GM12878 (cell line): ENCODE data around the gene RNF126. TPM values are rescaled to one million over a fixed set of nuclear protein-coding genes. Genes with fewer than 3 reads are reported as not detected.

Experiments
- ATAC-seq: fragments of 200-7000 bp; cut with Tn5 transposase; 3 replicates; pipeline ENCODE4 v1.9.1; 2020; ENCODE audit warnings: mild to moderate bottlenecking, moderate library complexity
- BruUV-seq: library from RNA; stranded (reverse); fragments of 400-500 nt; replicated peaks from 2 replicates; lab custom pipeline; 2021; lab: Mats Ljungman, UMichigan
- CTCF ChIA-PET: fragments of 300-600 bp; sonication (Branson Sonifier 250); formaldehyde crosslinking; extraction: SDS; loops from one replicate; lab custom pipeline; 2021; ENCODE audit warnings: inconsistent platforms; lab: Yijun Ruan, JAX
- POLR2A ChIA-PET: fragments of 350-600 bp; formaldehyde crosslinking; extraction: SDS; loops from one replicate; lab custom pipeline; 2021; ENCODE audit warnings: inconsistent platforms; lab: Charles Lee
- RAD21 ChIA-PET: fragments of 300-600 bp; sonication (Branson Sonifier 250); formaldehyde crosslinking; loops from one replicate; lab custom pipeline; 2023; ENCODE audit warnings: antibody characterized with exemption; ENCODE audit not compliant: unreplicated experiment; lab: Charles Lee
- SMC1A ChIA-PET: fragments of 300-600 bp; sonication (Branson Sonifier 250); formaldehyde crosslinking; loops from one replicate; lab custom pipeline; 2023; ENCODE audit not compliant: unreplicated experiment, uncharacterized antibody; lab: Charles Lee
- DNase-seq: peaks from one replicate; pipeline ENCODE4 v3.0.0-alpha.2; 2011; ENCODE audit warnings: low read depth, low spot score
- FAIRE-seq: peaks from 3 replicates; lab custom pipeline; 2011; peaks lifted over from hg19 to GRCh38; lab: Jason Lieb, UNC
- H2AFZ ChIP-seq: 2 replicates; pipeline ENCODE4 v1.6.0; 2011; ENCODE audit warnings: low read depth, low read length, control low read depth; ENCODE audit not compliant: control insufficient read depth
- H3K27ac ChIP-seq: 2 replicates; pipeline ENCODE4 v1.5.1; 2011; ENCODE audit warnings: control low read depth; ENCODE audit not compliant: control insufficient read depth, insufficient read depth
- H3K27me3 ChIP-seq, 2 experiments: replicated peaks in 1 of 2; 2 replicates each; pipeline versions ENCODE4 v1.6.0 to v1.6.1; 2011; ENCODE audit warnings: low read length in 1 of 2; ENCODE audit not compliant: control insufficient read depth in 2 of 2, insufficient read depth in 2 of 2
- H3K36me3 ChIP-seq, 2 experiments: 2 replicates each; pipeline ENCODE4 v1.5.1; 2011; ENCODE audit warnings: low read length in 1 of 2; ENCODE audit not compliant: control insufficient read depth in 2 of 2, insufficient read depth in 2 of 2
- H3K4me1 ChIP-seq: 2 replicates; pipeline ENCODE4 v1.6.1; 2011; ENCODE audit warnings: mild to moderate bottlenecking, low read length, moderate library complexity, mixed read lengths; ENCODE audit not compliant: control insufficient read depth, insufficient read depth
- H3K4me2 ChIP-seq: 2 replicates; pipeline ENCODE4 v1.6.0; 2011; ENCODE audit warnings: control low read depth; ENCODE audit not compliant: control insufficient read depth, insufficient read depth
- H3K4me3 ChIP-seq: fragments of 200-600 bp; sonication (generic); 2 replicates; pipeline ENCODE4 v1.5.1; 2016
- H3K79me2 ChIP-seq: 2 replicates; pipeline ENCODE4 v1.6.0; 2011; ENCODE audit warnings: low read length; ENCODE audit not compliant: control insufficient read depth, insufficient read depth
- H3K9ac ChIP-seq: 2 replicates; pipeline ENCODE4 v1.8.0; 2011; ENCODE audit warnings: low read length, control low read depth, mixed read lengths; ENCODE audit not compliant: control insufficient read depth, insufficient read depth
- H3K9me3 ChIP-seq: replicated peaks from 3 replicates; pipeline ENCODE4 v1.5.1; 2011; ENCODE audit warnings: mild to moderate bottlenecking, low read length; ENCODE audit not compliant: control insufficient read depth, insufficient read depth
- H4K20me1 ChIP-seq: 2 replicates; pipeline ENCODE4 v1.6.0; 2011; ENCODE audit not compliant: control insufficient read depth, insufficient read depth
- CREB1 ChIP-seq: IDR thresholded peaks from 2 replicates; pipeline ENCODE4 v1.6.1; 2012; ENCODE audit warnings: low read depth, mild to moderate bottlenecking, inconsistent platforms
- EGR1 ChIP-seq, 2 experiments: IDR thresholded peaks; 1 replicate in 1 of 2; 2 replicates in 1 of 2; pipeline ENCODE4 v1.6.1; 2011 to 2012; ENCODE audit warnings: low read depth in 2 of 2, low read length in 2 of 2, borderline replicate concordance in 1 of 2, mild to moderate bottlenecking in 1 of 2, moderate library complexity in 1 of 2
- NR2C2 ChIP-seq: IDR thresholded peaks from 2 replicates; pipeline ENCODE4 v1.6.1; 2011; ENCODE audit warnings: borderline replicate concordance, low read depth; ENCODE audit not compliant: control insufficient read depth, insufficient read length
- POLR2A ChIP-seq: IDR thresholded peaks from 2 replicates; pipeline ENCODE4 v1.6.1; 2011; ENCODE audit warnings: low read depth, mild to moderate bottlenecking, low read length
- WGBS: methylation state at CpG from one replicate; pipeline ENCODE4 v1.1.6; 2016; ENCODE audit warnings: low lambda C conversion rate; ENCODE audit not compliant: insufficient replicate concordance, insufficient coverage; ENCODE audit errors: missing lambda C conversion rate; 5-methylcytosine and 5-hydroxymethylcytosine counted together
- in situ Hi-C: fragments of 300-500 bp; cut with MboI; formaldehyde crosslinking; loops from 9 replicates; pipeline ENCODE4 v1.14.3; 2018; ENCODE audit warnings: mixed read lengths
- intact Hi-C: fragments of 100-400 bp; cut with micrococcal nuclease; formaldehyde crosslinking; loops from one replicate; pipeline ENCODE4 v1.14.2; 2022; ENCODE audit not compliant: unreplicated experiment
- polyA plus RNA-seq, 11 experiments: library from polyadenylated mRNA; depleted of rRNA in 4 of 11; unstranded in 6 of 11; stranded (reverse) in 5 of 11; fragments of >200 nt; fragmentation: Nextera tagmentation in 4 of 11; fragmentation: Illumina TruSeq in 1 of 11; extraction: Ambion mirVana in 4 of 11; extraction: Trizol in 1 of 11; gene quantifications; 1 replicate in 1 of 11; 2 replicates in 10 of 11; pipeline versions ENCODE4 v1.2.1 to v1.2.3, GENCODE V29; 2011 to 2016; ENCODE audit warnings: inconsistent platforms in 2 of 11, missing spikeins in 2 of 11, low read depth in 1 of 11
- total RNA-seq, 4 experiments: library from RNA; depleted of rRNA in 3 of 4; stranded (reverse); fragments of >200 nt in 3 of 4; fragmentation: Illumina TruSeq in 1 of 4; extraction: Trizol in 1 of 4; gene quantifications; 2 replicates each; pipeline versions ENCODE4 v1.2.1 to v1.2.3, GENCODE V29; 2013 to 2021

The RNF126 gene
- total and polyA plus RNA-seq, 10 of the 15 experiments (the other 5 are each of a cell fraction or from before 2014, with no cell fraction given), result 0.45 to 100 (median 50.6) TPM

DNA sequence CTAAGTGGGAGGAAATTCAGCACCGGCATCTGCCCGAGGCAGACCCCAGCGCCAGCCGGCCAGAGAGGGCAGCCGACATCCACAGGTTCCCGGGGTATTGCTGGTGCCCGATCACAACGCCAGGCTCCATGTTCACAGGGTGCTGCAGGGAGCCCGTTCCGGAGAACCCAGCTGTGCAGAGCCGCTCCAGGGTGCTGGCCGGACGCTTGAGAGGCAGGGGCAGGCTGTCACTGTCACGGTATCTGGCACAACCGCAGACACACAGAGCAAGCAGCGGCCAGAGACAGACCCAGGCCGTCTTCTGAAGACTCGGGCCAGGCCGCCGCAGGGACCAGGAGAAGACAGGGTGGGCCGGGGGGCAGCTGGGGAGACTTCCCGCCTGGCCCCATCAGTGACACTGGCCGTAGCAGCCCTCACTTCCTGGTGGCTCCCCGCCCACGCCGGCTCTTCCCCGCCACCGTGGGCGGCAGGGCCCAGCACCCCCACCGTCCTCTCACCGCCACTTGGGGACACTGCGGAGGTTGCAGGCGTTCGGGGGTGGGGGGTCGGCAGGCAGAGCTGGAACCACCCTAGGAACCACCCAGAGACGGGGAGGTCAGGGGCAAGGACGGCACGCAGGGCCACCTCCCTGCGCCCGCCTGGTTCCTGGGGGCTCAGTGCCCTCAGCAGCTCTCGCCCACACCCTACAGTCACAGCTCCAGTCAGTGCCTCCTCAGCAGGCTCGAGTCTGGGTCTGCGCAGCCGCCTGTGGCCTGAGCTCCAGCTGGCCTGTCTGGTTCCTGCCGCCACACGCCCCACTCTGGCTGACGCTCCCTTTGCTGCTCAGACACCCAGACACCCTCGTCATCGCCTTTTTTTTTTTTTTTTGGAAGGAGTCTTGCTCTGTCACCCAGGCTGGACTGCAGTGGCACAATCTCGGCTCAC is 3.8 kb downstream of the RNF126 start:
- ChIA-PET SMC1A (no interaction called here), POLR2A (no interaction called here), CTCF (no interaction called here), RAD21 (no interaction called here)
- H3K4me3 ChIP-seq, result no peak overlapping the region
- H3K27me3 ChIP-seq, result no peaks in the 10 kb centered on the region
- peaks cover 15% of the 10 kb centered on the region for H4K20me1 ChIP-seq
- no peak overlapping the region for H3K9ac ChIP-seq
- H3K4me2 ChIP-seq, result peak overlapping the region; percentile 98
- peaks cover 15% of the 10 kb centered on the region; the same call in 1 of the 2 replicates for H3K4me1 ChIP-seq
- no peak overlapping the region for H2AFZ ChIP-seq
- intact Hi-C loops (no loop called here), in situ Hi-C loops (no loop called here)
- ATAC-seq (no peak), FAIRE-seq (no peak), DNase-seq (no peak)
- peaks cover 4 to 29% of the 10 kb centered on the region in 2 experiments; a peak in 3 of 4 replicates for H3K36me3 ChIP-seq
- peaks cover 82% of the 10 kb centered on the region for H3K79me2 ChIP-seq
- no peaks in the 10 kb centered on the region for H3K9me3 ChIP-seq
- WGBS, result 30% methylated on average over 45 of the region's 50 CpGs
- no peak for TF ChIP-seq NR2C2
- TF ChIP-seq POLR2A, result peak; percentile 56
- TF ChIP-seq EGR1 (IDR thresholded peaks at IDR 0.05; ENCODE audit: borderline replicate concordance in 1 of 2, low read depth in 2 of 2, low read length in 2 of 2), result 0 out of 3 replicates have a peak, but pooled peaks of 1 of the 2 experiments have one; percentile 38
- no TSS peak for BruUV-seq
- H3K27ac ChIP-seq, result no peak overlapping the region

DNA sequence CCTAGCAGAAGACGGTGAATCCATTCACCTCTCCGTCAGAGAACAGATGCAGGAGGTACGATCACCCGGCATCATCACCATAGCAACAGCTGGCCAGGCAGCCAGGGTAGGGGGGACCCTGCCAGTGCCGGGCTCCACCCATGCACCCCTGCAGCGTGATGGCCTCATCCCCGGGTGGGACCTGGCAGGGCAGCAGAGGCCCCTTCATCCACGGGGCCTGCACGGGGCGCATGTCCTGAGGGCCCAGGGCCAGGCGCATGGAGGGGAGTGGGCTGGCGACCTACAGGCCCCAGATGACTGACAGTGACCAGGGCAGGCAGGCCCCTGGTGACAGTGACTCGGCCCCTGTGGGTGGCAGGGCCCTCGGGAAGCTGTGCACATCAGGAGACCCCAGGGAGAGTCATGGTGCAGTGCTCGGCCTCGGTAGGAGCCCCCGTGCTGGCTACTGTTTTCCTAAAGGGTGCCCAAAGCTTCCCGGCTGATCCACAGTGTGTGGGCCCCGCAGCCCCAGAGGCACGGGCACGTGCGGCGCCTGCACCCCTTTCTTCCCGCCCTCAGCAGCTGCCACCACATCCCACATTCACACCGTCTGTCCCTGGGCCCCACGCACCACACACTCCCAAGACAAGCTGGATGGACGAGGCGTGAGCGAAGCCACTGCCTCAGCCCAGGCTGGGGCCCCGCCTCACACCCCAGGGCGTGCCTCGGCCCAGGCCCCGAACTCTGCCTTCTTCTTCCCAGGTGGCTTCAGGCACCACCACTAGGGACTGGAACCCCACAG is 4.8 kb downstream of the RNF126 start:
- peaks cover 7 to 37% of the 10 kb centered on the region in 2 experiments for H3K36me3 ChIP-seq

More for the DNA sequence above, 4.8 kb downstream of the RNF126 start:
- no peaks in the 10 kb centered on the region for H3K9me3 ChIP-seq
- peaks cover 20% of the 10 kb centered on the region for H4K20me1 ChIP-seq
- no peak for FAIRE-seq
- H3K4me3 ChIP-seq, result no peak overlapping the region
- H3K4me2 ChIP-seq, result peak overlapping the region; percentile 25; the same call in 1 of the 2 replicates
- TF ChIP-seq POLR2A (peak; percentile 58), CREB1 (no peak)
- peaks cover 10% of the 10 kb centered on the region; the same call in 1 of the 2 replicates for H3K4me1 ChIP-seq
- no TSS peak for BruUV-seq
- intact Hi-C loops, result no loop called here
- ChIA-PET POLR2A (no interaction called here), CTCF (no interaction called here), SMC1A (no interaction called here), RAD21 (no interaction called here)
- no peak overlapping the region for H3K27ac ChIP-seq
- no peak overlapping the region for H2AFZ ChIP-seq
- 78% methylated on average over 28 of the region's 33 CpGs for WGBS
- no peak for ATAC-seq
- H3K9ac ChIP-seq, result no peak overlapping the region
- H3K79me2 ChIP-seq, result peaks cover 92% of the 10 kb centered on the region
- no peak for DNase-seq
- in situ Hi-C loops, result no loop called here
- no peaks in the 10 kb centered on the region for H3K27me3 ChIP-seq
